Prostate gland (tissue), 2 donors: ENCODE data around the gene RPL10.

ENCODE experiments used
- CTCF ChIP-seq, 4 experiments: fragments of 200-600 bp in 2 of 4; fragments of 450-650 bp in 2 of 4; sonication (generic) in 2 of 4; IDR thresholded peaks; 1 replicate in 3 of 4; 2 replicates in 1 of 4; pipeline ENCODE4 v1.5.1; 2016 to 2019; ENCODE audit warnings: antibody characterized with exemption in 4 of 4, mild to moderate bottlenecking in 2 of 4, moderate library complexity in 2 of 4
- POLR2A ChIP-seq: fragments of 450-650 bp; IDR thresholded peaks from one replicate; pipeline ENCODE4 v1.6.1; 2016; ENCODE audit warnings: antibody characterized with exemption, mild to moderate bottlenecking
- POLR2AphosphoS5 ChIP-seq: sonication (generic); formaldehyde crosslinking; IDR thresholded peaks from one replicate; pipeline ENCODE4 v1.6.1; 2017; ENCODE audit warnings: antibody characterized with exemption

GRCh38 chrX:154449618-154450017, 51.4 kb downstream of the RPL10 start:
- TF ChIP-seq CTCF (IDR thresholded peaks at IDR 0.05) = no peak
- no peak for TF ChIP-seq POLR2A
- TF ChIP-seq POLR2AphosphoS5 = no peak
